GM19395 (cell line): ENCODE data around the gene SMIM41.

Source experiments
- ATAC-seq: cut with Tn5 transposase; IDR thresholded peaks from one replicate; pipeline ENCODE4 v1.9.1; 2021; ENCODE audit warnings: mild to moderate bottlenecking, moderate library complexity; ENCODE audit not compliant: unreplicated experiment

Gene SMIM41

GRCh38 chr12:52120951-52121823, 41.7 kb downstream of the SMIM41 start:
- no peak for ATAC-seq

- no peak for ATAC-seq
Observed at GRCh38 chr12:52121824-52122539, 42.5 kb downstream of the SMIM41 start.

- ATAC-seq = no peak
Observed at GRCh38 chr12:52122540-52122871, 43.0 kb downstream of the SMIM41 start.

GRCh38 chr12:52122904-52123303, 43.4 kb downstream of the SMIM41 start:
- no peak for ATAC-seq

- ATAC-seq = no peak
Observed at GRCh38 chr12:52123487-52124186, 44.1 kb downstream of the SMIM41 start.

- no peak for ATAC-seq
Observed at GRCh38 chr12:52125476-52125900, 46.0 kb downstream of the SMIM41 start.

GRCh38 chr12:52126050-52126604, 46.6 kb downstream of the SMIM41 start:
- no peak for ATAC-seq

- ATAC-seq = no peak
Observed at GRCh38 chr12:52126605-52127578, 47.4 kb downstream of the SMIM41 start.

- no peak for ATAC-seq
Observed at GRCh38 chr12:52127683-52128450, 48.4 kb downstream of the SMIM41 start.

GRCh38 chr12:52130711-52131110, 51.2 kb downstream of the SMIM41 start:
- ATAC-seq = no peak

GRCh38 chr12:52132754-52133161, 53.3 kb downstream of the SMIM41 start:
- ATAC-seq = no peak

- ATAC-seq = no peak
Observed at GRCh38 chr12:52137746-52138145, 58.2 kb downstream of the SMIM41 start.

GRCh38 chr12:52139147-52139546, 59.6 kb downstream of the SMIM41 start:
- ATAC-seq = no peak

GRCh38 chr12:52139579-52140062, 60.1 kb downstream of the SMIM41 start:
- no peak for ATAC-seq

GRCh38 chr12:52141306-52141705, 61.8 kb downstream of the SMIM41 start:
- ATAC-seq = no peak

GRCh38 chr12:52141875-52142274, 62.4 kb downstream of the SMIM41 start:
- no peak for ATAC-seq

GRCh38 chr12:52142431-52142830, 62.9 kb downstream of the SMIM41 start:
- no peak for ATAC-seq

GRCh38 chr12:52144512-52145227, 65.2 kb downstream of the SMIM41 start:
- no peak for ATAC-seq
